Ectodermal cell (in vitro differentiated cells): ENCODE data around the gene SLC25A13.

Experiments used
- H3K27ac ChIP-seq: 2 replicates; pipeline ENCODE4 v1.7.0; 2013; ENCODE audit warnings: mild to moderate bottlenecking, low read depth, low read length; ENCODE audit not compliant: insufficient read depth, poor library complexity, severe bottlenecking
- H3K27me3 ChIP-seq: 2 replicates; pipeline ENCODE4 v1.7.0; 2013; ENCODE audit warnings: mild to moderate bottlenecking, low read length; ENCODE audit not compliant: insufficient read depth, control insufficient read depth, poor library complexity, severe bottlenecking
- H3K36me3 ChIP-seq: one replicate; pipeline ENCODE4 v1.7.0; 2013; ENCODE audit warnings: low read length; ENCODE audit not compliant: control insufficient read depth, insufficient read depth
- H3K4me1 ChIP-seq: one replicate; pipeline ENCODE4 v1.7.0; 2013; ENCODE audit warnings: low read length; ENCODE audit not compliant: control insufficient read depth, insufficient read depth
- H3K4me3 ChIP-seq: 2 replicates; pipeline ENCODE4 v1.7.0; 2013; ENCODE audit warnings: low read depth, low read length, control low read depth; ENCODE audit not compliant: insufficient read depth
- H3K9me3 ChIP-seq: 2 replicates; pipeline ENCODE4 v1.7.0; 2013; ENCODE audit warnings: mild to moderate bottlenecking, low read length, moderate library complexity; ENCODE audit not compliant: control insufficient read depth
- WGBS, 2 experiments: methylation state at CpG; one replicate each; pipeline ENCODE4 v1.1.7; 2013; ENCODE audit warnings: missing lambda C conversion rate in 2 of 2; 5-methylcytosine and 5-hydroxymethylcytosine counted together

The SLC25A13 gene

GRCh38 chr7:96346293-96346953 is 24.5 kb upstream of the SLC25A13 start:
- WGBS, 2 experiments = 51 to 54% methylated on average over 5 of the region's 5 CpGs
- H3K4me1 ChIP-seq = no peaks in the 10 kb centered on the region
- H3K36me3 ChIP-seq = no peaks in the 10 kb centered on the region
- no peaks in the 10 kb centered on the region for H3K27me3 ChIP-seq
- H3K27ac ChIP-seq = no peak overlapping the region
- H3K9me3 ChIP-seq = no peaks in the 10 kb centered on the region
- H3K4me3 ChIP-seq = no peak overlapping the region

GRCh38 chr7:96344236-96344635 is 22.3 kb upstream of the SLC25A13 start:
- no peak overlapping the region for H3K4me3 ChIP-seq
- no peaks in the 10 kb centered on the region for H3K4me1 ChIP-seq
- no peaks in the 10 kb centered on the region for H3K36me3 ChIP-seq
- WGBS, 2 experiments = 97 to 98% methylated on average over 2 of the region's 2 CpGs
- no peaks in the 10 kb centered on the region for H3K27me3 ChIP-seq
- no peaks in the 10 kb centered on the region for H3K9me3 ChIP-seq
- H3K27ac ChIP-seq = no peak overlapping the region

- Histone ChIP-seq H3K36me3 (no peaks in the 10 kb centered on the region), H3K4me3 (no peak overlapping the region), H3K27ac (no peak overlapping the region), H3K9me3 (no peaks in the 10 kb centered on the region), H3K27me3 (no peaks in the 10 kb centered on the region), H3K4me1 (no peaks in the 10 kb centered on the region)
- 91 to 100% methylated on average over 1 of the region's 1 CpG for WGBS, 2 experiments
Observed at GRCh38 chr7:96342049-96342448, 20.2 kb upstream of the SLC25A13 start.

- Histone ChIP-seq H3K9me3 (no peaks in the 10 kb centered on the region), H3K27ac (no peak overlapping the region), H3K4me3 (no peak overlapping the region), H3K36me3 (no peaks in the 10 kb centered on the region), H3K27me3 (no peaks in the 10 kb centered on the region), H3K4me1 (no peaks in the 10 kb centered on the region)
Observed at GRCh38 chr7:96337519-96337918, 15.6 kb upstream of the SLC25A13 start.

- no peak overlapping the region for H3K27ac ChIP-seq
- H3K4me1 ChIP-seq = no peaks in the 10 kb centered on the region
- H3K9me3 ChIP-seq = no peaks in the 10 kb centered on the region
- no peaks in the 10 kb centered on the region for H3K36me3 ChIP-seq
- H3K27me3 ChIP-seq = no peaks in the 10 kb centered on the region
- WGBS, 2 experiments = 94 to 97% methylated on average over 2 to 3 of the region's 3 CpGs
- no peak overlapping the region for H3K4me3 ChIP-seq
Observed at GRCh38 chr7:96332325-96332724, 10.4 kb upstream of the SLC25A13 start.

GRCh38 chr7:96331775-96332174 is 9.9 kb upstream of the SLC25A13 start:
- no peak overlapping the region for H3K4me3 ChIP-seq
- no peaks in the 10 kb centered on the region for H3K27me3 ChIP-seq
- 93 to 94% methylated on average over 3 of the region's 3 CpGs for WGBS, 2 experiments

GRCh38 chr7:96331233-96331632 is 9.3 kb upstream of the SLC25A13 start:
- 92% methylated on average over 2 of the region's 2 CpGs for WGBS, 2 experiments
- Histone ChIP-seq H3K36me3 (no peaks in the 10 kb centered on the region), H3K27ac (no peak overlapping the region)

More at GRCh38 chr7:96331775-96332174, 9.9 kb upstream of the SLC25A13 start:
- H3K4me1 ChIP-seq = no peaks in the 10 kb centered on the region
- no peak overlapping the region for H3K27ac ChIP-seq
- no peaks in the 10 kb centered on the region for H3K9me3 ChIP-seq
- no peaks in the 10 kb centered on the region for H3K36me3 ChIP-seq

GRCh38 chr7:96330193-96330592 is 8.3 kb upstream of the SLC25A13 start:
- H3K9me3 ChIP-seq = no peaks in the 10 kb centered on the region
- H3K4me1 ChIP-seq = no peaks in the 10 kb centered on the region
- no peaks in the 10 kb centered on the region for H3K36me3 ChIP-seq
- 82 to 97% methylated on average over 2 of the region's 2 CpGs for WGBS, 2 experiments
- H3K27ac ChIP-seq = no peak overlapping the region
- H3K27me3 ChIP-seq = no peaks in the 10 kb centered on the region
- no peak overlapping the region for H3K4me3 ChIP-seq

More at GRCh38 chr7:96331233-96331632, 9.3 kb upstream of the SLC25A13 start:
- H3K4me1 ChIP-seq = no peaks in the 10 kb centered on the region
- no peaks in the 10 kb centered on the region for H3K9me3 ChIP-seq
- no peak overlapping the region for H3K4me3 ChIP-seq
- no peaks in the 10 kb centered on the region for H3K27me3 ChIP-seq

- H3K4me1 ChIP-seq = no peaks in the 10 kb centered on the region
- no peaks in the 10 kb centered on the region for H3K36me3 ChIP-seq
- no peak overlapping the region for H3K4me3 ChIP-seq
- no peak overlapping the region for H3K27ac ChIP-seq
- no peaks in the 10 kb centered on the region for H3K27me3 ChIP-seq
- no peaks in the 10 kb centered on the region for H3K9me3 ChIP-seq
- 88 to 89% methylated on average over 1 of the region's 1 CpG for WGBS, 2 experiments
Observed at GRCh38 chr7:96329241-96329640, 7.3 kb upstream of the SLC25A13 start.

GRCh38 chr7:96328016-96328415 is 6.1 kb upstream of the SLC25A13 start:
- no peaks in the 10 kb centered on the region for H3K27me3 ChIP-seq
- 75 to 96% methylated on average over 1 of the region's 1 CpG for WGBS, 2 experiments
- H3K4me3 ChIP-seq = no peak overlapping the region
- no peaks in the 10 kb centered on the region for H3K36me3 ChIP-seq
- no peaks in the 10 kb centered on the region for H3K4me1 ChIP-seq
- H3K27ac ChIP-seq = no peak overlapping the region
- H3K9me3 ChIP-seq = no peaks in the 10 kb centered on the region

- Histone ChIP-seq H3K36me3 (no peaks in the 10 kb centered on the region), H3K9me3 (no peaks in the 10 kb centered on the region), H3K4me3 (no peak overlapping the region), H3K27me3 (no peaks in the 10 kb centered on the region), H3K4me1 (no peaks in the 10 kb centered on the region), H3K27ac (no peak overlapping the region)
- WGBS, 2 experiments = 93 to 98% methylated on average over 3 of the region's 3 CpGs
Observed at GRCh38 chr7:96327429-96327828, 5.5 kb upstream of the SLC25A13 start.
